GM21786 (cell line): Measurements from ENCODE around the gene COL26A1.
"Not testable (repeated sequence)": the region's sequence is repeated elsewhere in the genome, so short reads cannot be mapped to it uniquely, and the experiment has no call there.

Source experiments
- ATAC-seq: cut with Tn5 transposase; IDR thresholded peaks from one replicate; pipeline ENCODE4 v1.9.1; 2021; ENCODE audit not compliant: unreplicated experiment

Gene COL26A1

GRCh38 chr7:101590663-101591435 lies 228.2 kb downstream of the COL26A1 start:
- ATAC-seq: no peak

GRCh38 chr7:101591504-101591903 lies 228.8 kb downstream of the COL26A1 start:
- ATAC-seq: no peak

GRCh38 chr7:101593556-101593955 lies 230.9 kb downstream of the COL26A1 start:
- no peak for ATAC-seq

- no peak for ATAC-seq
These were observed 232.1 kb downstream of the COL26A1 start for GRCh38 chr7:101594790-101595189.

GRCh38 chr7:101595246-101595645 lies 232.6 kb downstream of the COL26A1 start:
- no peak for ATAC-seq

- no peak for ATAC-seq
These were observed 233.3 kb downstream of the COL26A1 start for GRCh38 chr7:101595766-101596537.

GRCh38 chr7:101596898-101597297 lies 234.2 kb downstream of the COL26A1 start:
- ATAC-seq: no peak

GRCh38 chr7:101597941-101598340 lies 235.3 kb downstream of the COL26A1 start:
- no peak for ATAC-seq

GRCh38 chr7:101598422-101598985 lies 235.8 kb downstream of the COL26A1 start:
- no peak for ATAC-seq

- no peak for ATAC-seq
These were observed 236.5 kb downstream of the COL26A1 start for GRCh38 chr7:101598986-101599771.

- no peak for ATAC-seq
These were observed 237.1 kb downstream of the COL26A1 start for GRCh38 chr7:101599787-101600186.

GRCh38 chr7:101602082-101602481 lies 239.4 kb downstream of the COL26A1 start:
- ATAC-seq: no peak

GRCh38 chr7:101602484-101603241 lies 240.0 kb downstream of the COL26A1 start:
- no peak for ATAC-seq

GRCh38 chr7:101604331-101604933 lies 241.8 kb downstream of the COL26A1 start:
- ATAC-seq: no peak

GRCh38 chr7:101604934-101605332 lies 242.3 kb downstream of the COL26A1 start:
- ATAC-seq: not testable (repeated sequence)

GRCh38 chr7:101605611-101606497 lies 243.2 kb downstream of the COL26A1 start:
- ATAC-seq: no peak

- no peak for ATAC-seq
These were observed 243.8 kb downstream of the COL26A1 start for GRCh38 chr7:101606498-101606923.
